Aorta (tissue), 5 donors: ENCODE results near the gene POU3F3. TPM values are rescaled to one million over a fixed set of nuclear protein-coding genes. Genes with fewer than 3 reads are reported as not detected.

ENCODE experiments used
- ATAC-seq: fragments of 200-7000 bp; cut with Tn5 transposase; one replicate; pipeline ENCODE4 v1.9.1; 2022; ENCODE audit warnings: moderate library complexity; ENCODE audit not compliant: low FRiP score
- DNase-seq, 2 donors: peaks; one replicate each; pipeline ENCODE4 v3.0.0-alpha.2; 2020
- H3K27ac ChIP-seq, 2 donors: one replicate each; pipeline ENCODE4 v1.5.1; 2013; ENCODE audit warnings: low read length in 2 of 2, mild to moderate bottlenecking in 2 of 2, moderate library complexity in 2 of 2, control low read depth in 1 of 2, inconsistent platforms in 1 of 2, low read depth in 1 of 2
- H3K27me3 ChIP-seq, 2 donors: one replicate each; pipeline ENCODE4 v1.6.1; 2013; ENCODE audit warnings: control low read depth in 1 of 2, low read length in 1 of 2, mild to moderate bottlenecking in 1 of 2, moderate library complexity in 1 of 2; ENCODE audit not compliant: insufficient read depth in 2 of 2, control insufficient read depth in 1 of 2
- H3K36me3 ChIP-seq, 2 donors: one replicate each; pipeline ENCODE4 v1.6.1; 2013; ENCODE audit warnings: control low read depth in 1 of 2, low read length in 1 of 2, mild to moderate bottlenecking in 1 of 2; ENCODE audit not compliant: insufficient read depth in 2 of 2, control insufficient read depth in 1 of 2
- H3K4me1 ChIP-seq, 2 donors: one replicate each; pipeline ENCODE4 v1.6.1; 2013; ENCODE audit warnings: low read length in 2 of 2, control low read depth in 1 of 2, mild to moderate bottlenecking in 1 of 2, moderate library complexity in 1 of 2; ENCODE audit not compliant: insufficient read depth in 2 of 2, control insufficient read depth in 1 of 2
- H3K4me3 ChIP-seq, 2 donors: one replicate each; pipeline ENCODE4 v1.5.1; 2013; ENCODE audit warnings: low read length in 2 of 2, control low read depth in 1 of 2, mild to moderate bottlenecking in 1 of 2
- H3K9me3 ChIP-seq: one replicate; pipeline ENCODE4 v1.6.1; 2013; ENCODE audit warnings: mild to moderate bottlenecking, low read length; ENCODE audit not compliant: control insufficient read depth
- WGBS, 2 donors: extraction: QIAGEN DNeasy Blood & Tissue Kit; methylation state at CpG; one replicate each; pipeline ENCODE4 v1.1.7; 2013; 5-methylcytosine and 5-hydroxymethylcytosine counted together
- intact Hi-C, 2 donors: fragments of 100-400 bp; cut with DNase I; formaldehyde crosslinking; loops; one replicate each; pipeline versions ENCODE4 v1.14.2 to v1.15.0; 2022
- polyA plus RNA-seq, 2 donors: library from polyadenylated mRNA; stranded (reverse); fragments of 200-250 nt; gene quantifications; one replicate each; pipeline ENCODE4 v1.2.3, GENCODE V29; 2013
- total RNA-seq, 2 donors: library from RNA; stranded (reverse); fragmentation: NEBNext Ultra II Directional; extraction: Animal tissue kit (Norgen Biotek cat#: 25700); gene quantifications; one replicate each; pipeline ENCODE4 v1.2.1, GENCODE V29; 2021
- donor health status: healthy with polysubstance abuse.
- donor health status: Bipolar disorder and iron deficiency.
- donor health status: DM: no; HTN: no; CAD: no.
- donor health status: DM: no; HTN: no; CAD: no.
- donor health status: DM: yes; HTN: yes; CAD: no.

POU3F3 gene
- total and polyA plus RNA-seq, 4 donors = 0.15 to 0.74 (median 0.25) TPM; not detected in 1

DNA sequence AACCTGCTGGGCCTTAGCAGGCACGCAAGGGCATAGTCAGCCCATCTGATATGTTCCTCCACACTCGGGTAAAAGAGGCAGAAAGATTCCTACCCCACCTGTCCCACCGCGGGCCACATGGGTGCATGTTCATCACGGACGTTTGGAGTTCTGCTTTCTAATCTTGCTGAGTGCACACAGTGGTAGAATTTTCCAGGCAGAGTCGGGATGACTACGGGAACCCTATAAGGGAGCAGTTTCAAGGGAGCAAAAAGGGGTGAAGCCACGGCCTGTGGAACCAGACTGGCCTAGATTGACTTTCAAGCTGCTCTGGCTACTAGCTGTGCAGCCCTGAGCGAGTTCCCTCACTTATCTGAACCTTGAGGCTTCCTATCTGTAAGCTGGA is 36.8 kb downstream of the POU3F3 start:
- Histone ChIP-seq H3K27me3 (no peaks in the 10 kb centered on the region), H3K4me1 (no peaks in the 10 kb centered on the region), H3K9me3 (no peaks in the 10 kb centered on the region), H3K36me3 (no peaks in the 10 kb centered on the region), H3K27ac (no peak overlapping the region), H3K4me3 (no peak overlapping the region)
- WGBS, 2 donors = 89% methylated on average over 10 of the region's 10 CpGs
- ATAC-seq (no peak), DNase-seq (no peak)
- intact Hi-C loops = no loop called here

DNA sequence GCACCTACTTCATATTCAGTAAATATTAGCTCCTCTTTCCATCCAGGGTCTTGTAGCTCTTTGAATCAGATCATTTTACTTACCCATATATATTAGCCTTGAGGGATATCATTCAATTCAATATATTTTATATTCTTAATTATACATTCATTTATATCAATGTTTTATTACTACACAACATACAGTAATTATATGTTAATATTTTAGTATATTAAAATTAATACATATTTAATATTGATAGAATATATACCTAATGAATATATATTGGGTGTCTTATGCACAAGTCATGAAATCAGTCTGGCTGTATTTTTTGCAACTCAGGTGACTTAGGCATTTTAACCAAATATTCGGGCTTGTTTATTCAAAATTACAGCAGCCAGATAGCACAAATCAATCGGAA is 37.2 kb downstream of the POU3F3 start:
- H3K27ac ChIP-seq = no peak overlapping the region
- ATAC-seq (no peak), DNase-seq (no peak)
- 77 to 86% methylated on average over 2 of the region's 2 CpGs for WGBS, 2 donors
- peaks cover 2% of the 10 kb centered on the region for H3K9me3 ChIP-seq
- H3K4me1 ChIP-seq = no peaks in the 10 kb centered on the region
- no peaks in the 10 kb centered on the region for H3K36me3 ChIP-seq
- intact Hi-C loops = no loop called here
- no peaks in the 10 kb centered on the region for H3K27me3 ChIP-seq
- H3K4me3 ChIP-seq = no peak overlapping the region

DNA sequence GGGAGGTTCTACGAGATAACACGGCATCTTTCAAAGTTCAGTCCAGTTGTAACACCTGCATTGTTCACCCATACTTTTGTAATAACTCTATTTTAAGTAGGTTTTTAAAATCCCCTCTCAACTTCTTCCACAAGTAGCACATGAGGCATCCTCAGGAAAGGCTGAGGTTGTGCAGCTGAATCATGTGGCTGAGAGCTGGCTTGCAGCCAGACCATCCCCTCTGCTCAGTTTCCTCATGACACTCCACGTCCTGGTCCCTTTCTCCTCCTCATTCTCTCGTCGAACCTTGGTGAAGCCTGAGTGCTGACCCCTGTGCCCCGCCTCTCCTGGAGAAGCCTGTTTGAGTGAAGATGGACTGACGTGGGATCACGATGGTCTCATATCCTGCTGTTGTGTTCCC is 42.5 kb downstream of the POU3F3 start:
- no peaks in the 10 kb centered on the region for H3K4me1 ChIP-seq
- H3K36me3 ChIP-seq = no peaks in the 10 kb centered on the region
- DNase-seq (no peak), ATAC-seq (no peak)
- no peak overlapping the region for H3K4me3 ChIP-seq
- H3K27ac ChIP-seq = no peak overlapping the region
- H3K27me3 ChIP-seq = no peaks in the 10 kb centered on the region
- WGBS, 2 donors = 62 to 69% methylated on average over 8 of the region's 8 CpGs
- intact Hi-C loops = no loop called here
- peaks cover 2% of the 10 kb centered on the region for H3K9me3 ChIP-seq

DNA sequence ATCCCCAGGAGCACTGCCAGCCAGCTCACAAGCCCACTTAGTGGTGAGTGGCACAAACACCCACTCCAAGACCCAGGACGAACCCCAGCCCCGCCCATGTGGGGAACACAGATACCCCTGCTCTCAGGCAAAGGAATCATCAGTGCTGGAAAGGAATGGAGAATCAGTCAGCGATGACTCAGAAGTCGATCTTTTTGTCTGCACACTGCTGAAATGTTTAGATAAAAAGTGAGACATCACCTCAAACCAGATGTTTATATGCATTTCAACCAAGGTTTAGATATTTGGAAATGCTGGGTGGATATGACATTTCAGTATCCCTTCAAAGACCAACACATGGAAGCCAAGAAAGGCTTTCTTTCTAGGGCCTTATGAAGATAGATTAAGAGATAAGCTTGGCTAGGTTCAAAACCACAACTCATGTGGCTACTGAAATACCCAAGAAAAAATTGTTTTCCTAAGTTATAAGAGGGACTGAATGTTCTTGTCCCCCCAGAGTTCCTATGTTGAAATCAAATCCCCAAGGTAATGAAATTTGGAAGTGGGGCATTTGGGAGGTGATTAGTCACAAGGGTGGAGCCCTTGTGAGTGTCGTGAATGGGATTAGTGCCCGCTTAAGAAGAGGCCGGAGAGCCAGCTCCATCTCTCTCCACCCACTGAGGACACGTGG is 43.7 kb downstream of the POU3F3 start:
- Histone ChIP-seq H3K4me3 (no peak overlapping the region), H3K27me3 (no peaks in the 10 kb centered on the region), H3K9me3 (peaks cover 2% of the 10 kb centered on the region), H3K4me1 (no peaks in the 10 kb centered on the region), H3K27ac (no peak overlapping the region), H3K36me3 (no peaks in the 10 kb centered on the region)
- no peak for ATAC-seq
- 78 to 79% methylated on average over 8 of the region's 8 CpGs for WGBS, 2 donors
- intact Hi-C loops = no loop called here
- no peak for DNase-seq

DNA sequence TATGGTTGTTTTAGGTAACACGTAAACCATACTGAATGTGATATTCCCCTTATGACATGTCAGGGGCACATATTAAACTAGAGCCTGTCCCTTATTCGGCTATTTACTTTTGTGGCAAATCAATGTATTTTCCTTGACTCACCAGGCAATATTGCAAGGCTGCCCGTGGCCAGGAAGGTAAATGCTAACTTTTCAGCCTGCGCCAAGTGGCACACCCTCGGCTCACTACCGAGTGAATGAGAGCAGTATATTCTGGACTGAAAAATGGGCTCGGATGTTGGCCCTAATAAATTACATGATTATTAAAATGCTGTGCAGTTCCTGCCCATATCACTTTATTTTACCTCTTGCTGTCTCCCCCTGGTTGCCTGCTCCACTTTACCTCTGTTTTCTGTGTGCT is 46.7 kb downstream of the POU3F3 start:
- intact Hi-C loops = no loop called here
- no peak for ATAC-seq
- Histone ChIP-seq H3K4me3 (no peak overlapping the region), H3K9me3 (peaks cover 2% of the 10 kb centered on the region), H3K36me3 (no peaks in the 10 kb centered on the region), H3K27ac (no peak overlapping the region), H3K27me3 (no peaks in the 10 kb centered on the region), H3K4me1 (no peaks in the 10 kb centered on the region)
- 74 to 75% methylated on average over 7 of the region's 7 CpGs for WGBS, 2 donors
- no peak for DNase-seq

DNA sequence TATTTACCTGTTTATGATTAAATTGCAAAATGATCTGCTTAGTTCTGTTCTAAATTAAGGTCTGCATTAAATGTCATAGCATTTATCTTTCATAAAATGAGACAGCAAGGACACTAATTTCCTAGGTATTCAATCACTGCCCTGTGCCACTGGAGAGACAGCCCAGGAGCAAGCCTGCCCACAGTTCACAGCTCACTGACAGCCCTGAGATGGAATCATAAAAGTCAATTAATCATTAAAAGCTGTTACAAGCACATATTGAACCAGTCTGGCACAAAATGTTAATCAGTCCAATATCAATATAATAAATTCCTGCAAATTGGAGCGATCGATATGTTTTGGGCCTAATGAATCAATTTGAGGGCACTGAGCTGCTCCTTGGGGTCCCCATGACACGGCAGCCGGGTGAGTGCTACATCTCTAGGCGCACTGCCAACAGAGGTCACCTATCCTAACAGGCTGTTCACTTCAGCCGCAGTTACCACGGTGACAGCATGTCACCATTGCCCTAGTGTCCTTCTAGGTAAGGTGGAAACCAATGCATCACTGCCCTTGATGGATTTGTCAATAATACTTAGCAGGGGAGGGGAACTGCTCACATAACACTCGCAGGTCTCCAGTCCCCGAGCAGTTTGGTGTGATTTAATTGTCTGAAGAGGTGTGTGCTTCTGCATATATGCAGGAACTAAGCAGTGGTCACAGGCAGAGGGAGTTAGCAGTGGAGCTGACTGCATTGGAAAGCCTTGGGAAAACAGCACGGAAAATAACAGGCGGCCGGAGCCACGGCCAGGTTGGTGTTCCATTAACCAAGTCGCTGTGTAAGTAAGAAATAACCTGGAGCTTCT is 47.3 kb downstream of the POU3F3 start:
- H3K9me3 ChIP-seq = no peaks in the 10 kb centered on the region
- intact Hi-C loops = no loop called here
- no peaks in the 10 kb centered on the region for H3K27me3 ChIP-seq
- H3K27ac ChIP-seq = no peak overlapping the region
- WGBS, 2 donors = 72 to 75% methylated on average over 14 of the region's 14 CpGs
- no peaks in the 10 kb centered on the region for H3K4me1 ChIP-seq
- ATAC-seq (no peak), DNase-seq (no peak)
- no peak overlapping the region for H3K4me3 ChIP-seq
- no peaks in the 10 kb centered on the region for H3K36me3 ChIP-seq

DNA sequence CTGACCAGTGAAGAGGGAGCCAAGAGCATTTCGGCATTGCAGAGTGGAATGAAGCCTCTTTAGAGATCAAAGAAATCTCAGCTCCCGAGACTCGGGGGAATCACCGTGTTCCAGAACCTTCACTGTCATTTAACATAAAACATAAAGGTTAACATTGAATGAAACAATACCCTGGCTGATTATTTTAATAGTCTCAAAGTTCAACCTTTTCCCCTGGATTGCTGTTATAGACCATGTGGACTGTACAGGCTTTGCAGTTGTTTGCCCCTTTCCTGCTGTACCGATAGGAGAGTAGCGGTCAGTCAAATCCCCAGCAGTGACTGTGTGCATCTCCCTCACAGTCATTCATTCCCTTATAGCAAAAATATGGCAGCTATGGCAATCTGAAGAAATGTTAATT is 48.4 kb downstream of the POU3F3 start:
- H3K4me3 ChIP-seq = no peak overlapping the region
- H3K9me3 ChIP-seq = no peaks in the 10 kb centered on the region
- no peak for ATAC-seq
- DNase-seq = no peak
- H3K27ac ChIP-seq = no peak overlapping the region
- intact Hi-C loops = no loop called here
- H3K36me3 ChIP-seq = no peaks in the 10 kb centered on the region
- WGBS, 2 donors = 82 to 84% methylated on average over 6 of the region's 6 CpGs
- no peaks in the 10 kb centered on the region for H3K4me1 ChIP-seq
- H3K27me3 ChIP-seq = no peaks in the 10 kb centered on the region
